ENCODE results near the gene SPATC1L.
"Not testable (repeated sequence)": the region's sequence is repeated elsewhere in the genome, so short reads cannot be mapped to it uniquely, and the experiment has no call there.

Gene SPATC1L

DNA sequence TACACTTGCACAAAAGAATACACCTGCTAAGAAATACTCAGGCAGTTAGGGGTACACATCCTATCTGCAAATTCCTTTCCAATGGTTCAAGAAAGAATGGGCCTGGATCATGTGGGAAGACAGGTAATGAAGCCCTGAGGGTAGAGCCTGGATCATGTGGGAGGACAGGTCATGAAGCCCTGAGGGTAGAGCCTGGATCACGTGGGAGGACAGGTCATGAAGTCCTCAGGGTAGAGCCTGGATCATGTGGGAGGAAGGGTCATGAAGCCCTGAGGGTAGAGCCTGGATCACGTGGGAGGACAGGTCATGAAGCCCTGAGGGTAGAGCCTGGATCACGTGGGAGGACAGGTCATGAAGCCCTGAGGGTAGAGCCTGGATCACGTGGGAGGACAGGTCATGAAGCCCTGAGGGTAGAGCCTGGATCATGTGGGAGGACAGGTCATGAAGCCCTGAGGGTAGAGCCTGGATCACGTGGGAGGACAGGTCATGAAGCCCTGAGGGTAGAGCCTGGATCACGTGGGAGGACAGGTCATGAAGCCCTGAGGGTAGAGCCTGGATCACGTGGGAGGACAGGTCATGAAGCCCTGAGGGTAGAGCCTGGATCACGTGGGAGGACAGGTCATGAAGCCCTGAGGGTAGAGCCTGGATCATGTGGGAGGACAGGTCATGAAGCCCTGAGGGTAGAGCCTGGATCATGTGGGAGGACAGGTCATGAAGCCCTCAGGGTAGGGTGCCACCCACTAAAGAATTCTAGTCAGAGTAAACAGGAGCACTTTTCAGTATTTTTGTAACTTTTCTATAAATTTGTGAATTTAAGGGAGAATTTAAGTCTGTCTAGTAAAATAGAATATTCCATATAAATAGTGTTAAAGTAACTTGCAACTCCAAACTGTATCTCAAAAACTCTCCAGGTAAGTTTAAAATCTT, 16.9 kb upstream of the SPATC1L start:
- DNase-seq (ENCODE audit: low spot score), result not testable (repeated sequence)

DNA sequence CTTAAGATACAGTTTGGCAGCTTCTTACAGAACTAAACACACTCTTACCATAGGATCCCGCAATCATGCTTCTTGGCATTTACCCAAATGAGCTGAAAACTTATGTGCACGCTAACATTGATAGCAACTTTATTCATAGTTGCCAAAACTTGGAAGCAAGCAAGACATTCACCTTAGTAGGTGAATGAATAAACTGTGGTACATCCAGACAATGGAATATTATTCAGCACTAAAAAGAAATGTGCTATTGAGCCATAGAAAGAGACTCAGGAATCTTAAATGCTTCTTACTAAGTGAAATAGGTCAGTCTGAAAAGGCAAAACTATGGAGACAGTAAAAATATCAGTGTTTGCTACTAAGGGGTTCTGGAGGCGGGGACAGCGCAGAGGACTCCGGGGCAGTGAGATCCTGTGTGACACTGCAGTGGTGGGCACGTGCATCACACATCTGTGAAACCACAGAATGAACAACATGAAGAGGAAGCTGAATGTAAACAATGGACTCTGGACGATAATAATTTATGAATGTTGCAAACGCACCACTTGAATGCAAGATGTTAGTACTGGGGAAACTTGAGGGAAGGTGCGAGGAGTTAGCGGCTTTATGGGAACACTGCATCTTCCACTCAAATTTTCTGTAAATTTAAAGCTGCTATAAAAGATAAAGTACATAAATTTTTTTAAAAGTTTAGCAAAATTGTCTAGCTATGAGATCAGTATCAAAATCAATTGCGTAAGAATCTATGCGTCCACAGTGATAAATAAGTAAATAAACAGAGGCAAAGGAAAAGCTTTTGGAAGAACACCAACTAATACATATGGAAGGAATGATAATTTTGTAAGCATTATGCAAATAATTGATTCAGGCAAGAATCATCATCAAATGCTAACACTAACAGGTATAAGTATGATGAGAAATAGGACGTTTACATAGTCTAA, 15.4 kb upstream of the SPATC1L start:
- DNase-seq (ENCODE audit: low spot score), result no peak

DNA sequence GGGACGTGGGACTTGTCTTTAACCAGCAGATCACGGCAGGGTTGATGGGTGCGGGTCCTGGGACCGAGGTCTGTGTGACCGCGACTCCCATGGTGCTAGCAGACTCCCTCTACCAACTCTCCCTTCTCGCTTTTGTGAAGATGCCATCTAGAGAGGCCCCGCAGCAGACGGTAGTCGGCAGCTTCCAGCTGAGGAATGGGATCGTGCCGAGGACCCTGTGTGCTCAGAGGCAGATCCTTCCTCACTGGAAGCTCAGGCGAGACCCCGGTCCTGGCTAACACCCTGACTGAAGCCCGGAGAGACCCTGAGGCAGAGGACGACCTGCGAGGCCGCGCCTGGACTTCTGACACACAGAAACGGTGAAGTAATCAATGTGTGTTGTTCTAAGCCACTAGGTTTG, 12.5 kb upstream of the SPATC1L start:
- DNase-seq (ENCODE audit: low spot score), result no peak

DNA sequence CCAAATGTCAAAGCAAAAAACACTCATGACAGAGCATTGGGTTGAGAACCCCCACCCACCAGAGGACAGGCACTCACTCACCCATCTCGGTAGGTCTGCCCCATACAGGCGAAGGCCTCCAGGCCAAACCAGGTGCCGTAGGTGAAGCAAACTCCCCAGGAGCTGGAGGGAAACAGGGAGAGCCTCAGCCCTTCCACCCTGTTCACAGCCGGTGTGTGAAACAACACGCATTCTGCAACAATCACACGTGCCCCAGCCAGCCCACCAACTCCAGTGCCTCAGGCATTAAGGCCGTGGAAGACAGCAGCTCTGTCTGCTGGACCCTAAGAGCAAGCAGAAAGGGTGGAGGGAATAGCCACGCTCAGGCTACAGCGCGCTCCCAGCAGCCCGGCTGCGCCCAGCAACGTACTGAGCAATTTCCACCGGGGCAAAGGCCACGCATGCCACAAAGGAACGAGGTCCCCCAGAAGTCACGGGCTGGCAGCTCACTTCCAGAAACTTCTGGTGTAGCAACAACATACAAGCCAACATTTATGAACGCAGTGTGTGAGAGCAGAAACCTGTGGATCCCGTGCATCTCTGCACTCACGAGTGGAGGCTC, 11.4 kb upstream of the SPATC1L start:
- no peak for DNase-seq (ENCODE audit: low spot score)

DNA sequence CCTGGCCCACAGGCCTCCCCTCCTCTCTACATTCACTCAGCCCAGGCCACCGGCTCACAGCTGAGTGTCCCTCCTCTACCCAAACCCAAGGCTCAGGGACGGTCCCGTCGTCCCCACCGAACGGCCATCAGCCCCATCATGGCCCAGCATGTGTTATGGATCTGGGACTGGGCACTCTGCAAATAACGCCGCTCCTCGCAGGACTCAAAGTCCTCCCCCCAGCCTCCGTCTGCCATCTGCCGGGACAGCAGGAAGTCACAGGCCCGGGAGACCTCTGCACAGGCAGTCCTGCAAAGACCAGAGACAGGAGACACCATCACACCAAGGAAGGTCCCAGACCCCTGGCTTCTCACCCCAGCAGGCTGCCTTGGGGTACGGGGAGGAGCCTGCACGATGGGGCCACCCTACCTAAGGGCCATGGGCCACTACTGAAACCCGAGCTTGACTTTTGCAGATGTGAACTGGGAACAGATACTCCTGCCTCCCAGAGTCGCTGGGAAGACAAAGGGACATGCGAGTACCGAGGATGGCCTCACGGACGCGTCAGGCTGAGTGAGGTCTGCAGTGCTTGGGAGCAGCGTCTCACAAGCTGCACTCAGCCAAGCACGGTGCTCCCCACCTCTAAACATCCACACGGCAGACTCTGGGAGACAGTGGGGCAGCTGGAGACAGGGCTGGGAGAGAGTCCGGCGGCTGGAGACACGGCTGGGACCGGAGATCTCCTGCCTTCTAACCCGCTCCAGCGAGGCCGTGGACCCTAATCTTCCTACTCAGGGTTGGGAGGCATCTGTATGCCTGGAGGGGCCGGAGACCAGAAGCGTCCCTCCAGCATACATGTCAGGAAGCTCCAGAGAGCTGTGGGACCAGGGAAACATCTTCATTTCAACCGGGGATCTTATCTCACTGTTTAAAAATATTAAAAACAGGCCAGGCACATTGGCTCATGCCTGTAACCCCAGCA, 10.4 kb upstream of the SPATC1L start:
- no peak for DNase-seq (ENCODE audit: low spot score)

DNA sequence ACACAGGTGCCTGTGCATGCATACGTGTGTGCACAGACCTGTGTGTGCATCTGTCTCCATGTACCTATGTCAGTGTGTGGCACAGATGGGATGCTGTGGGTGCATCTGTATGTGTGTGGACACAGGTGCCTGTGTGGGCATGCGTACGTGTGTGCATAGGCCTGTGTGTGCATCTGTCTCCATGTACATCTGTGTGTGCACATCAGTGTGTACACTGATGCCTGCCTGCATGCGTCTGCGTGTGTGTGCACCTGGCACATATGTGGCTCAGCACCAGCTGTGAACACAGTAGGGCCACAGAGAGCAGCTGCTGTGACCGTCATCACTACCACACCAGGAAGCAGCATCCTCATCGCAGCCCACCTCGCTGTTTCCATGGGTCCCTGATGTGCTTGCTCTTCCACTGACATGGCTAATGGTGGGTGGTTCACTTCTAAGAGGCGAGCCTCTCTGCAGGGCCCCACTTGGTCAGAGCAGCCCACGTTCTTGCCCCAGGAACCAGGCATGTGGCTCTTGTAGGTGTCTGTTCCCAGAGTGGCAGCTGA, 9.6 kb upstream of the SPATC1L start:
- DNase-seq (ENCODE audit: low spot score), result no peak

DNA sequence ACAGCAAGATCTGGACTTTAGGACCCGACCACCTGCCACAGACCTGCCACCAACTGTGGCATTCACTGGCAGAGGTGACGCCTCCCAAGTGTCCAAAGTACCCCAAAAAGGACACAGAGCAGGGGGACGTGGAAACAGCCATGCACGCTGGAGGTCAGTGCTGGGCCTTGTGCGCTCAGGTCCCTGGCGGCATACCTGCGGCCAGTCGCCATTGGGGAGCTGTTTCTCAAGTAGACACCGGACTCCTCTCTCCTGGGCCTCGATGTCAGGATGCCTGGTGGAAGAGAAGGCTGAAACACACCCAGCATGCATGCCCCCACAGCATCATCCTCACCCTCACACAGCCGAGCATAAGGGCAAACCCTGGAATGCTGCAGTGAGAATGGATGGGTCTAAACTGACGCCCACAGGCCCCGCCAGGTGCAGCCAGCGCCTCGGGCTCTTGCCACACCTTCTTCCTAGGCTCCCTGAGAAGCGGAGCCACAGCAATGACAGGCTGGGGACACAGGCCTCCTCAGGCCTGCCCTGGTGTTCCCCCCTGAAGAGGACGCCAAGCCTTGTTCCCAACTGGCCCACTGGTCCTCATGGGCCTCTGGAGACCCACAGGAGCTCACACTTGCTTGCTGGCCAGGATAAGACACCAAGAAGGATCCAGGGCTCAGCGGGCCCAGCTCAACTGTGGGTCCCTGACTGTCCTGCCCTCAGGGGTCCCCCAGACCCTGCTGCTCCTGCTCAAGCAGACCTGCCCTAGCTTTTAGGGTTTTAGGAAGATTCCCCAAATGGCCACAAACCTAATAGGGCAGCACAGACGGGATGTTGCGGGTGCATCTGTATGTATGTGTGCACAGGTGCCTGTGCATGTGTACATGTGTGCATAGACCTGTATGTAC, 7.7 kb upstream of the SPATC1L start:
- no peak for DNase-seq (ENCODE audit: low spot score)

DNA sequence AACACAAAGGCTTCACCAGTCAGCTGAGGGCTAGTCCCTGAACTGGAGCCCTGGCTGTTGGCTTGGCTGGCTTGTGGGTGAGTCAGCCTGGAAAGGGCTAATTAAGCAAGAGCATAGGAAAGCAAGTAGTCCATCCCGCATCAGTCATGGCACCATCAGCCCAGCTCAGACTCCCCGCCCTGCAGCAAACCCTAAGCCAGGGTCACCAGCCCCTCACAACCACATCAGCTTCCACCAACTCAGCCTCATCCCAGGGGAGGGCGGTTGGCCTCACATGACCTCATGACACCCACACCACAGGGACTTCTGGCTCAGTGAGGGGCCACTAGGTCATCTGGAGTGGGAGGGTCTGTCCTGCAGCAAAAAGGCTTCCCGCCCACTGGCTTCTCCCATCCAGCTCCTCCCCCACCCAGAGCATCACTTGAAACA, 7.0 kb upstream of the SPATC1L start:
- DNase-seq (ENCODE audit: low spot score), result no peak

DNA sequence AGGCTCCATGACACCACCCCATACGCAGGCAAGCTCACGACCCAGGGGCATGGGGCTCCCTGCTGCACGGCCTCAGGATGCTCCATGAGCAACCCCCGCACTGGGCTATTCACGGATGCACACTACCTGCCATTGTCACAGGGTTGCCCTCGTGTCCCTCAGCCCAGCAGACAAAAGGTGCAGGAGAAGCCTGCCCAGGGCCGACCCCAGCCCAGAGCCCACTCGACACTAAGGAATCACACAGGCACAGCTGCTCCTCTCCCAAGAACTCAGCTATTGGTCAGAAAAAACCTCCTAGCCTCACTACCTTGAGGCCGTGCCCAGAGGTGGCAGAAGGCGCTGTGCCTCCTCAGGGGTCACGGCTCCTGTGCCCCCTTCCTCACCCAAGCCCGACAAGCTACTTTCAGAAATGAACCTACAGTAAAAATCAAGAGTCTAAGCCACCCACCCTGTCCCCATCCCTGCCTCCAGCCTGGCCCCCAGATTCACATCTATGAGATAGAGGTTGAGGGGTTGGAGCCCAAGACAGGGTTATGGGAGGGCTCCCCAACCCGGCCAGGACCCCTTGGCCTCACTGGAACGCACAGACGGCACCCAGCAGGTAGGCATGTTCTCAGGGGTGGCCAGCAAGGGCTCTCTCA, 6.4 kb upstream of the SPATC1L start:
- no peak for DNase-seq (ENCODE audit: low spot score)

DNA sequence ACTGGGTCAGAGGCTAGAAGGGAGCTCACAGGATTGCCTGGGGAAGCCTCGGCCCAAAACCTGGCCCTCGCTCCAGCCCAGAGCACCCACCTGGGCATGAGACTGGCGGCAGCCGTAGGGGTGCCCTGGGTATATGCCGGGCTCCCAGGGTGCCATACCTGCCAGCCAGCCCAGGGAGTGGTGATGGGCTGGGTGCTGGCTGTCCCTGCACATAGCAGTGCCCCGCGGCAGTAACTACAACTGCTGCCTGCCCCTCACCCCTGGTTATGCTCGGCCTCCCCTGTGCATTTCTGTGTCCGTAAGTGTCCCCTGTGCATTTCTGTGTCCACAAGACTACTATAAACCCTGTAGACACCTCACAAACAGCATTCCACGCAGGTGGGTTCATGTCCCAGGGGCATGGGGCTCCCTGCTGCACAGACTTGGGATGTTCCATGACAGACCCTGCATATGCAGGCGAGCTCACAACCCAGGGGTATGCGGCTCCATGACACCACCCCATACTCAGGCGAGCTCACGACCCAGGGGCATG, 5.8 kb upstream of the SPATC1L start:
- DNase-seq (ENCODE audit: low spot score), result no peak

DNA sequence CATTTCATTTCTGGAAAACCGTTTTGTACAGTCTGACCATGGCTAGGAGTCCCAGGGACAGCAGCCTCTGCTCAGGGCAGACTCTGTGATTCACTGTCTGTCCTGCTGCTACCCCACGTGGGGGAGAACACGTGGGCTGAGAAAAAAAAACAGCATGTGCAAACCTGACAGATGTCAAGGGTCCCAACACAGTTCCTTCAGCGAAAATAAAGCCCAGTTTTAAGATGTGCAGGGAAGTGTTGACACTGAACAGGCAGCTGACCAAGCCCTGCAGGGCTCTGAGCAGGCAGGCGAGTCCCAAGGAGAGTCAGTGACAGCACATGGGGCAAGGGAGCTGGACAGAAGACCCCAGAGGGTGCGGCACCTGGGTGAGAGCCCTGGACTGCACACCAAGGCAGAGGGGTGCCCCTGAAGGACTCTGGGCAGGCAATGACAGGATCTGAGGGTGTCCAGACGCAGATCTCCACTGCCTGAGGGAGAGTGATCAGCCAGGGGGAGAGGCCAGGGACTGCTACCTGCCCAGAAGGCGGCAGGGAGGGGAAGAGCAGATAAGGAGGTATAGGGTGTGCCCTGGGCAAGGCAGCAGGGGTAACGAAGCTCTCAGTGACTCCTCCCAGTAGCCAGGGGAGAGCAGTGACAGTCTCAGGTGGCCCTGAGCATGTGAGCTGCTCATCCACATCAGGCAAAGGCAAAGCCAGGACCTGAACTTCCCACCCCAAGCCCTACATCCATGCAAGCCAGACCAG, 5.1 kb upstream of the SPATC1L start:
- no peak for DNase-seq (ENCODE audit: low spot score)

DNA sequence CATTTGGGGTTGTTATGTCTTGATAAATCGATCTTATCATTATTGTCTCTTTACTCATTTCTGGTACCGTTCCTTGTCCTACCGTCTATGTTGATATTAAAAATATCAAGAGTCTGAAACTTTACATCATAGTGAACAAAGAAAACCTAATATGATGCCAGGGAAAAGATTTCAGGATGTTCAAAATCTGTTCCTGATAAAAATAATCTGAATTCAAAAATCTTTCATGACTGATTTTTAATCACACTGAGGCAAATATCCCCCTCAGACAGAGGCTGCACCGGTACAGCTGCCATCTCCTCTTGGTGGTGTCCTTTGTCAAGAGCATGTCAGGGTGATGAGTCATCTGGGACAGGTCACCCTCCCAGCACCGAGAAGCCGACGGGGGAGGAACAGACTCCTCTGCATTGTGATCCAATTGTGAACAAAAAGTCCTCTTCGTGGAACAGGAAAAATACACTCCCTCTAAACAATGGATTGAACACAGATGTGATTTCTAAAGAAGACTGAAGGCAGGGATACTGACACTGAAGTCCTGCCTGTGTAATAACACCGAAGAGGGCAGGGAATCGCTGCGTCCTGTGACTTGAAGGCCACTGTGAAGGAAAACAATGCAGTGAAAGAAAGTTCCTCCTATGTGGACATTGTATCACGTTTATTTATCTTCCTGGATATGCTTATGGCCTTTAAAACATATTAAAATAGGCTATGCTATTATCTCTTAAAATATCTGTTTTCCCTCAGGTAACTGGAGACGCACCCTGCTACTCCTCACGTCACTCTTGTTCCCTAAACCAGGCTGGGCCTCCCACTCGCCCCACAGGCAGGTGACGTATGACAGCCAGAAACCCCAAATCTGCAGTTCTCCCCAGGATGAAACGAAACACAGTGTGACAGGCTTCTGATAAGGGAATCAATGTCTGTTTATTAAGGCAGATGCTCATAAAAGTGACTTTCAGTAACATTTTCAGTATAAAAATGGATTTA, 4.3 kb upstream of the SPATC1L start:
- no peak for DNase-seq (ENCODE audit: low spot score)

DNA sequence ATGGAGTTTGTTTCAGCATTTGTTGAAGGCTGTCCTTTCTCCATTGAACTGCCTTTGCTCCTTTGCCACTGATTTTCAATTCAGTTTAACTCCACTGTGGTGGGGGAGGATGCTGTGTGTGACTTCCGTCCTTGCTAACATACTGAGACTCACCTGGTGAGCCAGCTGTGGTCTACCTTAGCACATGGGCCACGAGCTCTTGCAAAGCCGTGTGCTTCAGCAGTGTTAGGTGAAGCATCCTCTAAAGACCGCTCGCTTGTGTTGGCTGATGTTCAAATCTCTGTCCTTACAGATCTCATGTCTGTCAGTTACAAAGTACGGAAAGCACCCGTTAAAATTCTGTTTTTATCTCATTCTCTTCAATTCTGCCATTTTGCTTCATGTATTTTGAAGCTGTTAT, 3.6 kb upstream of the SPATC1L start:
- no peak for DNase-seq (ENCODE audit: low spot score)

DNA sequence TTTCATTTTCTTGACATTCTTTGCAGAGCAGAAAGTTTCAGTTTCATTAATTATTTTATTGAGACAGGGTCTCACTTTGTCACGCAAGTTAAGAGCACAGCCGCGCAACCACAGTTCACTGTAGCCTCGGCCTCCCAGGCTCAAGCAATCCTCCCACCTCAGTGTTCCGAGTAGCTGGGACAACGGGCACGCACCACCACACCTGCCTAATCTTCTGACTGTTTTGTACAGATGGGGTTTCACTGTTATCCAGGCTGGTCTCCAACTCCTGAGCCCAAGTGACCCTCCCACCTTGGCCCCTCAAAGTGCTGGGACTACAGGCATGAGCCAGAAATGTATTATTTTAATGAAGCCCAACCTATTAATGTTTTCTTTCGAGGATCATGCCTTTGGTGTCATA, 3.0 kb upstream of the SPATC1L start:
- DNase-seq (ENCODE audit: low spot score), result no peak

DNA sequence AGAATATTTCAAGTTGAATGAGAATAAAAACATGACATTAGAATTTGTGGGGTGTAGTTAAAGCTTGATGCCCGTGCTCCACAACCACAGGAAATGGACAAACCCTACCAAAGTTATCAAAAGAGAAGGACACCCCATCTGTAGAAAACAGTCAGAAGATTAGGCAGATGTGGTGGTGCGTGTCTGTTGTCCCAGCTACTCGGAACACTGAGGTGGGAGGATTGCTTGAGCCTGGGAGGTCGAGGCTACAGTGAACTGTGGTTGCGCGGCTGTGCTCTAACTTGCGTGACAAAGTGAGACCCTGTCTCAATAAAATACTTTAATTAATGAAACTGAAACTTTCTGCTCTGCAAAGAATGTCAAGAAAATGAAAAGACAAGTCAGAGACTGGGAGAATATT, 1.5 kb upstream of the SPATC1L start:
- DNase-seq (ENCODE audit: low spot score), result no peak

DNA sequence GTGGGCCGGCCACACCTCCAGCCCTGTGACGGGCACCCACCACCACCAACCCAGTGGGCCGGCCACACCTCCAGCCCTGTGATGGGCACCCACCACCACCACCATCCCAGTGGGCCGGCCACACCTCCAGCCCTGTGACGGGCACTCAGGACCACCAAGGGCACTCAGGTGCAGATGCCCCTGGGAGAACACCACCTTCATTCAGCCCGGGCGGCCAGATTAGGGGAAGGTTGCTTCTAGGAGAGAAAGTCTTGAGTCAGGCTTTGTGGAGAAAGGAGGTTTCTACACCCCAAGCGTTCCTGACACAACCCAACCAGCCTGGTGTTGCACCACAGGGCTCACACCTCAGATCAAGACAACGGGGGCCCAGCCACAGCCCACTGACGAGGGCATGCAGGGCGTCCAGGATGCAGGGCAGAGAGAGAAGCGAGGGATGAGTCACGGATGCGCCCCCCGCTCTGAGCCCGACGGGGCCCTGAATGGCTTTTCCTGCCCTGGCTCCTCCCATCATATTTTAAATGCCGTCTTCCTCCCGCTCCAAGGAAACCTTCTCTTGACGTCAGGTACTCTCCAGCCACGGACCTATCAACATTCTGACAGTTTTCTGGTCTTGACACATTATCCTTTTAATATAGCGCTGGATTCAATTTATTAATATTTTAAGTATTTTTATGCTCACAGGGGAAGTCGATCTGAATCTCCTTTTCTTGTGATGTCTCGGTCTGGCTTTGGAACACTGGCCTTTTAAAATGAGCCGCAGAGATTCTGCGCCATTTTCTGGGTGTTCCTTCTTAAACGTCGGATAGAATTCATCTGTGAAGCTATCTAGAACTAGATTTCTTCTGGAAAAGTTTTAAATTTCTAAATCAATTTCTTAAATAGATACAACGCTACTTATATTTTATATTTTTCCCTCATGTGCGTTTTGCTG, 631 bp upstream of the SPATC1L start:
- DNase-seq (ENCODE audit: low spot score), result peak; percentile 52
